HEK293T (cell line): Measurements from ENCODE around the gene CD96.

ENCODE experiments used
- CTBP1 ChIP-seq: fragments of 450-650 bp; IDR thresholded peaks from 2 replicates; pipeline ENCODE4 v1.6.1; 2016; ENCODE audit warnings: borderline replicate concordance
- FOXA1 ChIP-seq: fragments of 450-650 bp; IDR thresholded peaks from 2 replicates; pipeline ENCODE4 v1.6.1; 2016; ENCODE audit warnings: mild to moderate bottlenecking
- FOXK2 ChIP-seq: fragments of 450-650 bp; IDR thresholded peaks from 2 replicates; pipeline ENCODE4 v1.6.1; 2016; ENCODE audit warnings: mild to moderate bottlenecking
- FOXM1 ChIP-seq: fragments of 450-650 bp; IDR thresholded peaks from 2 replicates; pipeline ENCODE4 v1.6.1; 2017; ENCODE audit warnings: mild to moderate bottlenecking, borderline replicate concordance
- LEF1 ChIP-seq: fragments of 450-650 bp; IDR thresholded peaks from 2 replicates; pipeline ENCODE4 v1.6.1; 2017; ENCODE audit warnings: mild to moderate bottlenecking, borderline replicate concordance
- SUZ12 ChIP-seq: fragments of 450-650 bp; IDR thresholded peaks from 2 replicates; pipeline ENCODE4 v1.6.1; 2016; ENCODE audit warnings: mild to moderate bottlenecking
- TF ChIP-seq, protein P1 (sequence below): fragments of 450-650 bp; IDR thresholded peaks from 2 replicates; pipeline ENCODE4 v1.6.1; 2016

DNA sequence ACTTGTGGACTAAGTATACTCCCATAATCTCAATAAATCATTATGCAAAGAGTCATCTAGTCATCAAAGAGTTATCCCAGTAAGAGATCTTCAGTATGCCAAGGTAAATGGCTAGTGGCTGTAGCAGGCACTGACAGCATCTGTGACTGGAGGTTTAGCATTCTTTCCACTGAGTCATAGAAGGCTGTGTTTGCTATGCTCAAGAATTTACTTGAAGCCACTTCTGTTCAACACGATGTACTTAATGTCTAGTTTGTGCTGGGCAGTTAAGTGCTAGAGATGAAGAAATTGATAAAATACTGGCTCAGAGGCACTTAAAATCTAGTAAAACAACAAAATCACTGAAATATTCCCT, 40.1 kb downstream of the CD96 start:
- TF ChIP-seq LEF1 (no peak), FOXA1 (no peak), FOXM1 (no peak), CTBP1 (no peak), SUZ12 (no peak), FOXK2 (no peak)
- TF ChIP-seq, protein P1, sequence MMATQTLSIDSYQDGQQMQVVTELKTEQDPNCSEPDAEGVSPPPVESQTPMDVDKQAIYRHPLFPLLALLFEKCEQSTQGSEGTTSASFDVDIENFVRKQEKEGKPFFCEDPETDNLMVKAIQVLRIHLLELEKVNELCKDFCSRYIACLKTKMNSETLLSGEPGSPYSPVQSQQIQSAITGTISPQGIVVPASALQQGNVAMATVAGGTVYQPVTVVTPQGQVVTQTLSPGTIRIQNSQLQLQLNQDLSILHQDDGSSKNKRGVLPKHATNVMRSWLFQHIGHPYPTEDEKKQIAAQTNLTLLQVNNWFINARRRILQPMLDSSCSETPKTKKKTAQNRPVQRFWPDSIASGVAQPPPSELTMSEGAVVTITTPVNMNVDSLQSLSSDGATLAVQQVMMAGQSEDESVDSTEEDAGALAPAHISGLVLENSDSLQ, result no peak
